Gastrocnemius medialis (tissue), 4 donors: Measurements from ENCODE around the gene TMED1.

Experiments
- CTCF ChIP-seq, 5 experiments: fragments of 450-650 bp in 3 of 5; fragments of 200-600 bp in 2 of 5; sonication (generic) in 2 of 5; IDR thresholded peaks in 4 of 5; conservative IDR thresholded peaks in 1 of 5; 1 replicate in 4 of 5; 2 replicates in 1 of 5; pipeline ENCODE4 v1.5.1; 2016 to 2019; ENCODE audit warnings: antibody characterized with exemption in 5 of 5, mild to moderate bottlenecking in 3 of 5, moderate library complexity in 3 of 5
- POLR2A ChIP-seq, 2 donors: fragments of 450-650 bp; IDR thresholded peaks; one replicate each; pipeline ENCODE4 v1.6.1; 2017; ENCODE audit warnings: antibody characterized with exemption in 2 of 2, mild to moderate bottlenecking in 2 of 2, moderate library complexity in 2 of 2

- TF ChIP-seq CTCF (IDR thresholded peaks at IDR 0.05 in 4 of 5, conservative IDR thresholded peaks at IDR 0.05 in 1 of 5) (no peak), POLR2A (IDR thresholded peaks at IDR 0.05) (no peak)
Observed at GRCh38 chr19:10815969-10816644, 19.9 kb downstream of the TMED1 start.
